GM20000 (cell line): ENCODE measurements around the gene CISH.

Experiments
- DNase-seq: peaks from one replicate; pipeline ENCODE4 v3.0.0; 2012; ENCODE audit warnings: low spot score
- CTCF ChIP-seq: IDR thresholded peaks from 2 replicates; pipeline ENCODE4 v1.5.1; 2012; ENCODE audit warnings: mild to moderate bottlenecking, control low read depth; ENCODE audit errors: extremely low read depth, missing control alignments

Gene CISH

GRCh38 chr3:50611464-50612233 lies at the start of gene CISH:
CISH (minus strand) TSS chr3:50611774; CDS start chr3:50611650, 124 bp downstream.
- peak; percentile 93 for DNase-seq
- TF ChIP-seq CTCF: peak; percentile 49

- no peak for DNase-seq
- TF ChIP-seq CTCF: no peak
Measured at GRCh38 chr3:50660386-50660785, 48.8 kb upstream of the CISH start.

GRCh38 chr3:50658831-50659230 lies 47.3 kb upstream of the CISH start:
- no peak for TF ChIP-seq CTCF
- DNase-seq: no peak

GRCh38 chr3:50658416-50658815 lies 46.8 kb upstream of the CISH start:
- no peak for DNase-seq
- no peak for TF ChIP-seq CTCF

- no peak for DNase-seq
- no peak for TF ChIP-seq CTCF
Measured at GRCh38 chr3:50657816-50658215, 46.2 kb upstream of the CISH start.

GRCh38 chr3:50657407-50657806 lies 45.8 kb upstream of the CISH start:
- DNase-seq: no peak
- TF ChIP-seq CTCF: no peak

GRCh38 chr3:50656417-50657195 lies 45.0 kb upstream of the CISH start:
- no peak for DNase-seq
- no peak for TF ChIP-seq CTCF
